HL-60 (cell line): Measurements from ENCODE around the gene USH1C.

Experiments used
- CTCF ChIP-seq: IDR thresholded peaks from one replicate; pipeline ENCODE4 v1.5.1; 2011; ENCODE audit warnings: low read length, control low read depth, inconsistent platforms; ENCODE audit not compliant: insufficient read depth
- GABPA ChIP-seq: IDR thresholded peaks from 2 replicates; pipeline ENCODE4 v1.6.1; 2012; ENCODE audit warnings: low read depth
- REST ChIP-seq: IDR thresholded peaks from 2 replicates; pipeline ENCODE4 v1.6.1; 2012; ENCODE audit warnings: low read depth; ENCODE audit not compliant: insufficient replicate concordance
- SPI1 ChIP-seq: IDR thresholded peaks from 2 replicates; pipeline ENCODE4 v1.6.1; 2012; ENCODE audit warnings: low read depth, mild to moderate bottlenecking, borderline replicate concordance

GRCh38 chr11:17532784-17533183 lies 11.4 kb downstream of the USH1C start:
- TF ChIP-seq CTCF (no peak), SPI1 (no peak), REST (no peak), GABPA (no peak)
